Upper lobe of left lung (tissue), 4 donors: ENCODE results near the gene IL6.

ENCODE experiments used
- EP300 ChIP-seq, 4 donors: sonication (generic); formaldehyde crosslinking; IDR thresholded peaks; one replicate each; pipeline ENCODE4 v1.5.1; 2017; ENCODE audit warnings: antibody characterized with exemption in 4 of 4, control low read depth in 2 of 4
- POLR2A ChIP-seq, 4 donors: fragments of 450-650 bp; IDR thresholded peaks; one replicate each; pipeline ENCODE4 v1.5.1; 2016 to 2017; ENCODE audit warnings: antibody characterized with exemption in 4 of 4, mild to moderate bottlenecking in 2 of 4
- POLR2AphosphoS5 ChIP-seq, 2 donors: sonication (generic); formaldehyde crosslinking; IDR thresholded peaks; one replicate each; pipeline ENCODE4 v1.5.1; 2017; ENCODE audit warnings: antibody characterized with exemption in 2 of 2
- TF ChIP-seq, protein P1 (sequence below), 6 experiments: fragments of 450-650 bp in 4 of 6; fragments of 200-600 bp in 2 of 6; sonication (generic) in 2 of 6; IDR thresholded peaks; one replicate each; pipeline ENCODE4 v1.5.1; 2016 to 2019; ENCODE audit warnings: antibody characterized with exemption in 6 of 6

DNA sequence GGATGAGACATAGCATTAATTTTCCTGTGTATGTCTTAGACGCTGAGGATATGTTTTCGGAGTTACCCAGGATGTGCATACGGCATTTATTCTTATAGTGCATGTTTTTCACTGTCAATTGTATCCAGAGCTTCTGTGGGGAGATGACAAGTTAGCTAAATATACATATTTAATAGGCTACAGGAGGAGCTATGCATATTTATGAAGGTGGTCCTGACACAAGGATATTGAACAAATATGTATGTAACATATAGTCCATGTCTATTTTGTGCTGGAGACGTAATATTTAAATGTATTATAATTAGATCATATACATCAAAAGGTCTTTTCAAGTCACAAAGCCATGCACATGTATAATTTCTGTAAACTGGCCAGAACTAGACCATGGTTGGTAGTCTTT, 16.0 kb downstream of the IL6 start:
- TF ChIP-seq, protein P1, sequence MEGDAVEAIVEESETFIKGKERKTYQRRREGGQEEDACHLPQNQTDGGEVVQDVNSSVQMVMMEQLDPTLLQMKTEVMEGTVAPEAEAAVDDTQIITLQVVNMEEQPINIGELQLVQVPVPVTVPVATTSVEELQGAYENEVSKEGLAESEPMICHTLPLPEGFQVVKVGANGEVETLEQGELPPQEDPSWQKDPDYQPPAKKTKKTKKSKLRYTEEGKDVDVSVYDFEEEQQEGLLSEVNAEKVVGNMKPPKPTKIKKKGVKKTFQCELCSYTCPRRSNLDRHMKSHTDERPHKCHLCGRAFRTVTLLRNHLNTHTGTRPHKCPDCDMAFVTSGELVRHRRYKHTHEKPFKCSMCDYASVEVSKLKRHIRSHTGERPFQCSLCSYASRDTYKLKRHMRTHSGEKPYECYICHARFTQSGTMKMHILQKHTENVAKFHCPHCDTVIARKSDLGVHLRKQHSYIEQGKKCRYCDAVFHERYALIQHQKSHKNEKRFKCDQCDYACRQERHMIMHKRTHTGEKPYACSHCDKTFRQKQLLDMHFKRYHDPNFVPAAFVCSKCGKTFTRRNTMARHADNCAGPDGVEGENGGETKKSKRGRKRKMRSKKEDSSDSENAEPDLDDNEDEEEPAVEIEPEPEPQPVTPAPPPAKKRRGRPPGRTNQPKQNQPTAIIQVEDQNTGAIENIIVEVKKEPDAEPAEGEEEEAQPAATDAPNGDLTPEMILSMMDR (IDR thresholded peaks at IDR 0.05): no peak
- no peak for TF ChIP-seq POLR2AphosphoS5 (IDR thresholded peaks at IDR 0.05)
- no peak for TF ChIP-seq POLR2A (IDR thresholded peaks at IDR 0.05)
- no peak for TF ChIP-seq EP300 (IDR thresholded peaks at IDR 0.05)
